HG03064 (cell line): ENCODE results near the gene FOXG1.

Experiments used
- ATAC-seq: cut with Tn5 transposase; IDR thresholded peaks from one replicate; pipeline ENCODE4 v1.9.1; 2021; ENCODE audit warnings: low read depth; ENCODE audit not compliant: unreplicated experiment

The FOXG1 gene

DNA sequence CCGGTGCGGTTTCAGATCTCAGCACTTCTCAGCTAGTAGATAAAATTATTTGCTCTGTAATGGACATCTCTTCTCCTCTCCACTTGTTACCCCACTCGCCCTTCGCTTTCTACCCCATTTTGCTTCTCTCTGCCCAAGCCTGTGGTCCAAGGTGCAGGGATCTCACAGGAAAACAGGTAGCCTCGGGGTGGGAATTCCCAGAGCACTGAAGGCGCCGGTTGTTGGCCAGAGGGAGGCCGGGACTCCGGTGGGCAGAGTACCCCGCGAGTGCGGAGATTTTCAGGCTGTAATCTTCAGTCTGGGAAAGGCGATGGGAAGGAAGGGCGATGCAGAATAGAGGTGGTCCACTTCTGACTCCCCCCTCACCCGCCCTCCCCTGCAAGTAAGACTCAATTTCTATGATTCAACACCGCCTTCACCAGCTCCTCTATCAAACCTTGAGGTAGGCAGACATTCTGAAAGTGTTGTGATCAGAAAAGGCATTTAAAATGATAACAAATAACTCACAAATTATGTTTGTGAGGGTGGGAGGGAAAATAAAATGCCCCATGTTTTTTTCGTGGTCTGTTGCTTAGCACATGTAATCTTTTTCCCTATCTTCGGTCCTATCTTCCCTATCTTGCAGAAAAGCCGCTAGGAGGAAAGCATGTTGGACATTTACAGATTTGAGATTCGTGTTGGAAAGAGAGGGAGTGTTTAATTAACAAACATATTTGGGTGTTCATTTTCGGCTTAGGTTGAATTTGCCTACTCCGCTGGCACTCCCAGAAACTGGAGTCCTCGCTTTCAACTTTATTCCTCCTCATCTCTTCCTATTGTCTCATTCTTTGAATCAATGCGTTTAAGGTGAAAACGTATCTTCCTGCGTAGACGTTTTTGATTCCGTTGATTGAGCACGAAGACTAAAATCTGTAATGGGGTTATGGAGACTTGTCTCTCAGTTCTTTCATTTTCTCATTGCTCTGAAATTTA, 8.5 kb downstream of the FOXG1 start:
- no peak for ATAC-seq

GRCh38 chr14:28776482-28777266, 10.1 kb downstream of the FOXG1 start:
- no peak for ATAC-seq

- no peak for ATAC-seq
Measured at GRCh38 chr14:28777471-28778137, 11.0 kb downstream of the FOXG1 start.

GRCh38 chr14:28778138-28779117, 11.8 kb downstream of the FOXG1 start:
- ATAC-seq = no peak

DNA sequence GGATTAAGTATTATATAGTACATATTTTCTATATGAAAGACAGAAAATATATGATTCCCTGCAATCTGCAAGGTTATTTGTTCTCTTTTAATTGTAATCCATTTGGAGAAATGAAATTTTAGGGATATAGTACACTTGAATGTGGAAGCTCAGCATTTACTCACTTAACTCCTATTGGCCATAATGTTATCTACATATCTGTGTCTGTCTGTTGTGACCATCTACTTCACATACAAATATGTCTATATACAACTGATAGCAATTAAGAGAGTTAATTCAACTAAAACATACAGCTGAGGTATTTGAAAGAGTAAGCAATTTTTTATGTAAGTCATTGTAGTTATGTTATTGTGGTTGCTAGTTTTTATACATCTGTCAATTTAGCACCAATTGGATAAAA, 12.9 kb downstream of the FOXG1 start:
- ATAC-seq = no peak

DNA sequence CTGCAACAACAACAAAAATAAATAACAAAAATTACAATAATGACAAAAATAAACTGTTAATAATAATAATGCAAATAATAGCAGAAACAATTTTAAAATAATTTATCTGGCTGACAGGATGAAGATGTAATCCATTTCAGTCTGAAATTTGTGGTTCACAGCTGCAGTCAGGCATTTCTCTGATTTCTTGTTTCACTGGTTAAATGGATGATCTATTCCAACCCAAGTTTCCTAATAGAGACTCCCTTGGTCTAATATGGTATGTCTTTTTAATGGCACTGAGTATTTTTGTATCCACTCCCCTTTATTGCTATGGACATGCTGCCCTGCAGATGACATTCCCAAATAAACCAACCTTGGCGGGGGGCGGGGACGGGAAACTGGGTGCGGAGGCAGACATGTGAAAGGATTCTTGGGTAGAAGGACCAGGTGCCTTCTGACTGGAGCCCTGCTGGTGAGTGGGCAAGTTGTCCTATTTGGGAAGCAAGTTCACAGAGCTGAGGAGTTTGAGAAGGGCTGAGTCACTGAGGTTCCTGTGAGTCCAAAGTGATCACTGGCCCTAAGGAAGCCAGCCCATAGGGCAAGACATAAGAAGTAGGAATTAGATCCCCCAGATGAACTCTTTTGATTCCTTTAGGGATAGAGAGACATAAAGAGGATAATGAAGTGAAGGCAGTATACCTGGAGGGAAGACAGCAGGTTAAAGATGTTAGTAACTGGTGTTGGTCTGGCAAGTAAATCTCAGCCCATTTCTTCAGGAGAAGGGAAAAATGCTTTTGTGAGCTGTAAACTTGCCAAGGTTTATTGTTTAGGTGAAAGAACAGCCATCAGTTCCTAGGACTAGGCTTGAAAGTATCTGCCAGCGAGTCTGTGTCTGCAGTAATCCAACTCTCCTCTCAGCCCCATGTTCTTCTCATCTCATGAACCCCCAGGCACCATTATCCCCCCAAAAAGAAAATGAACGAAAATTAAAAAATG, 14.5 kb downstream of the FOXG1 start:
- ATAC-seq = no peak

DNA sequence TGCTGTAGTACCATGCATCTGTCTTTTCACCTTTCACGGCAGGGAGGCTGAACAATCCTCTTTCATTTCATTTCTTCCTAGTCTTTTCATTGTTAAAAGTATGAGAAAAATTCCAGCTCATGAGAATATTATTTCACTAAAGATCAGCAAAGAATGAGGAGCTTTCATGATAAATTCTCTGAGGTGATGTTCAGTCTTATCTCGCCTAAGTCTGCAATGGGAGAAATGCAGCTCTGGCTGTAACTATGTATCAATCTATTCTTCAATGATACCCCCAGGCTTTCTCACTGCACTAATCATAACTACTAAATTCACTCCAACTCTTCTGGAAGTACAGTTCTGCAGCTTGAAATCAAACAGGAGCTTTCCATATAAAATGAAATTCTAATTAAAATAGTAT, 15.7 kb downstream of the FOXG1 start:
- no peak for ATAC-seq

GRCh38 chr14:28783664-28784063, 17.1 kb downstream of the FOXG1 start:
- ATAC-seq = no peak

GRCh38 chr14:28784096-28785048, 17.8 kb downstream of the FOXG1 start:
- ATAC-seq = no peak

- no peak for ATAC-seq
Measured at GRCh38 chr14:28785096-28785952, 18.7 kb downstream of the FOXG1 start.

DNA sequence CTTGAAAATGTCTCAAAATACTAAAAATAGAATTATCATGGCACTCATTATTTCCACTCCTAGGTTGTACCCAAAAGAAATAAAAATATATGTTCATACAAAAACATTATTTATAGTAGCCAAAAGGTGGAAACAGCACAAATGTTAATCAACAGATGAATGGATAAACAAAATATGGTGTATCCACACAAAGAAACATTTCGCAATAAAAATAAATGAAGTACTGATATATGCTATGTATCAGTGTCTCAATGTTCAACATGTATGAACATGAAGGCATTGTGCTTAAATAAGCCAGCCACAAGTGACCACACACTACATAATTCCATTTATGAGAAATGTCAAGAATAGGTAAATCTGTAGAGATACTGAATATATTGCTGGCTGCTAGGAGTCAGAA, 40.9 kb downstream of the FOXG1 start:
- no peak for ATAC-seq

DNA sequence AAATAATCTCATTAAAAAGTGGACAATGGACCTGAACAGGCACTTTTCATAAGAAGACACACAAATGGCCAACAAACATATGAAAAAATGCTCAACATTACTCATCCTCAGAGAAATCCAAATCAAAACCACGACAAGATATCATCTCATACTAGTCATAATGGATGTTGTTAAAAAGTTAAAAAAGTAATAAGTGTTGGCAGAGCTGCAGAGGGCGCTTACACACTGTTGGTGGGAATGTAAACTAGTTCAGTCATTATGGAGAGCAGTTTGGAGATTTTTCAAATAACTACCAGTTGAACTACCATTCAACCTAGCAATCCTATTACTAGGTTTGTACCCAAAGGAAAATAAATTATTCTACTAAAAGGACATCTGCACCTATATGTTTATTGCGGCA, 47.2 kb downstream of the FOXG1 start:
- ATAC-seq = no peak
